IPS-18c (cell line): ENCODE data around the gene RAB11FIP2.

Experiments
- H3K4me3 ChIP-seq: 2 replicates; pipeline ENCODE4 v1.7.0; 2013; ENCODE audit warnings: low read depth, mild to moderate bottlenecking, low read length, moderate library complexity; ENCODE audit not compliant: insufficient read depth
- H3K9me3 ChIP-seq: one replicate; pipeline ENCODE4 v1.6.1; 2013; ENCODE audit warnings: mild to moderate bottlenecking, low read length, moderate library complexity; ENCODE audit not compliant: control insufficient read depth, insufficient read depth

The RAB11FIP2 gene

DNA sequence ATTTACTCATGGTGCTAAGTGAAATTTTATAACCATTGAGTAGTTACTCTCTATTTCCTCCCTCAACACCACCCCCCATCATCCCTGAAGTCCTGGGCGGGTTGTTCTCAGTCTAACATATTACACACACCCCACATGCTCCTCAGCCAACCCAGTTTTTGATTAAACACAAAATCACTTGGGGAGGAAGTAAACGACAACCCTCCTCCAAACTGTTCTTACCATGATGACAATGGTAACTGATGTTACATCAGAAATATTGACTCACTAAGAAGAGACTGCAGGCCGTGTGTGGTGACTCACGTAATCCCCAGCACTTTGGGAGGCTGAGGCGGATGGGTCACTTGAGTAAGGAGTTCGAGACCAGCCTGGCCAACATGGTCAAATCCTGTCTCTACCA, 44.2 kb downstream of the RAB11FIP2 start:
- Histone ChIP-seq H3K4me3 (no peak overlapping the region), H3K9me3 (no peaks in the 10 kb centered on the region)

DNA sequence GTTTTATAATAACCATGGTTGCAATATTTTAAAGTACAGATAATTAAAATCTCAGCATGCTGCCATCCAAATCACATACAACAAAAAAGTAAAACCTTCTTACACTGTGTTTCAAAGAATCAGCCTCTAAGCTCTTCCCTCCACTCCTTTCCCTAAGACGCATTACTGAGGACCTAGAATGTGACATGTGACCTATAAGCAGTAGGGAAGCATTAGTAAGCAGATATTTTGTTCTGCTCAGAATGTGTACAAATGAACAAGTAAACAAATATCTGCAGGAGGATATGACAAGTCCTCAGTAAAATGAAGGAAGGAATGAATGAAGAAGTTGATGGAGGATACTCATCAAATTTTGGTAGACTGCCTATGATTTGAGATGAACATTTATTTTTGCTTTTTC, 49.1 kb downstream of the RAB11FIP2 start:
- Histone ChIP-seq H3K4me3 (no peak overlapping the region), H3K9me3 (no peaks in the 10 kb centered on the region)

DNA sequence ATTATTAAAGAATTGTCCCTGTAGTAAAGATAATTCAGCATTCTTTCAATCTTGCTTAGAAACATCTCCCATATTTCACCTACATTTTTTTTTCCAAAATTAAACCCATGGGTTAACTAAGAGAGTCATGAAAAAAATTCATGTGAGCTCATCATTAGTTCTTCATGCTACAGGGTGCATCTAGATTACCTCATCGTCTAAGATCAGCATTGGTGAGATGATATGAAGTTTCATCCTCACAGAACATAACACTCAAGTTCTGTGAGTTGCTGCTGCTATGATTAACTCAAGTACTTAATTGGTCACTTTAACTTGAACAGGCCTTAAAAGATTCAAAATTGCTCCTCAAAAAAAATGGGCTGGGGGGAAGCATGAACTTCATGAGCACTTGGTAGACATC, 50.0 kb downstream of the RAB11FIP2 start:
- H3K4me3 ChIP-seq, result no peak overlapping the region
- no peaks in the 10 kb centered on the region for H3K9me3 ChIP-seq

DNA sequence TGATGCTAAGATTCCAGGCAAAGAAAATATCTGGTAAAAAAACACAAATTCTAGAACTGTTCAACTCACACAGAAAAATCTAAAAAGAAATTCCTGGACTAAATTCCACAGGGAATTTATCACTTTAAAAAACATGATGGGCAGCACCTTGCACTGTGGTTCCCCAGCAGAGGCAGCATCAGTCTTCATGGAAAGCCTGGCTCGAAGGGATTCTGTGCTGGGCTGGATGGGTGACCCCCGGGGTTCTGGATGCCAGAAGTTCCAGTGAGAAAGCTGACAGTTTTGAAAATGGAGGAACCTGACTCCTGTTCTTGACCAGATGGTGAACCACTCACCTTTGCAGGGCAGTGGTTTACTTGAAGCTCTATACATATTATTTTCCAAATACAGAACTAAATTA, 52.0 kb downstream of the RAB11FIP2 start:
- H3K4me3 ChIP-seq, result no peak overlapping the region
- H3K9me3 ChIP-seq, result no peaks in the 10 kb centered on the region

DNA sequence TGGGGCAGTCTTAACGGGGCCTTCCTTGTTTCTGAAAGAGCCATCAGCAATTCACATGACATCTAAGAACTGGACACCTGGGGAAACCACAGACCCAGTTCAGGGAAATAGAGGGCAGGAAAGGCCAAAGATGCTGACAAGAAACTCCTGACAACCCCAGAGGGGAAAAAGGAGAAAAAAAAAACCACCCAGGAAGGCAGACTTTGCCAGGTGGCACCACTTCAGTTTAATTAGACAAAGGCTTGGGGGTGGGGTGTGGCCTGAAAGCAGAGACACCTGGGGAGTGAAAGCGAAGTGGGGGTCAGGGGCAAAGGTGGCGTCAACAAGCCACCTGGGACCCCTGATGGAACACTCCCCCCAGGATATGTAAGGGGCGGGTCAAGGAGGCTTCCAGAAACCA, 53.6 kb downstream of the RAB11FIP2 start:
- no peaks in the 10 kb centered on the region for H3K9me3 ChIP-seq
- no peak overlapping the region for H3K4me3 ChIP-seq

DNA sequence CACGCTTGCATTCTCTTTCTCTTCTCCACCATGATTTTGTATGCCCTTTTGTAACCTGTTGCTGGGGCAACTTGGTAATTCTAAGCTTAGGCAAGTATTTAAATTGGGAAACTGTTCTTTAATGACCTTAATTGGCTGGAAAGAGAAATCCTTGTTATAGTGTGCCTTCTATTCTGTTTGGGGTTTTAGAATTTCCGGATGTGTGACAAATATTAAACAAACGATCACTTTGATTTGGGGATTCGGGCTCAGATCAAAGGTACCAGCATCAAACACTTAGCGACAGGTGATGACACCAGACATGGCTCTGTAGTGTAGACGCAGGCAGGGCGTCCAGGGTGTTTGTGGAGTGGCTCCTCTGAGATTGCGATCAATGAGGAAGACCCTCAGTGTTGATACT, 55.0 kb downstream of the RAB11FIP2 start:
- H3K4me3 ChIP-seq, result no peak overlapping the region
- H3K9me3 ChIP-seq, result no peaks in the 10 kb centered on the region

DNA sequence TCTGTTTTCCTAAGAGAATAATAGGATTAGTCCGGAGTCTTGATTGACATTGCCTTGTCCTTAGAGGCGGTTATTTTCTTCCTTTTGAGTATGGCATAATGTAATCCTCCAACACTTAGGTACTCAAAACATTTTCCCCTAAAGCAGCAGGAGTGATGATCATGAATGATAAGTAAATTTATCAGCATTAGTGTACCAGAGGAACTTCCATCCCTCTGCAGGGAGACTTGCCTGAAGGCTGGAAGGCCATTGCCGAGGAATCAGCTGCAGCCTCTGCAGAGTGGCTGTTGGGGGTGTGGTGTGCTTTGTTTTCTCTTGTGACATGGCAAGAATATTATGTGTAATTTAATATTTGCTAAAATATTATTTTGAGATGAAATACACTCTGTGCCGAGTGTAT, 56.8 kb downstream of the RAB11FIP2 start:
- H3K4me3 ChIP-seq, result no peak overlapping the region
- H3K9me3 ChIP-seq, result no peaks in the 10 kb centered on the region

DNA sequence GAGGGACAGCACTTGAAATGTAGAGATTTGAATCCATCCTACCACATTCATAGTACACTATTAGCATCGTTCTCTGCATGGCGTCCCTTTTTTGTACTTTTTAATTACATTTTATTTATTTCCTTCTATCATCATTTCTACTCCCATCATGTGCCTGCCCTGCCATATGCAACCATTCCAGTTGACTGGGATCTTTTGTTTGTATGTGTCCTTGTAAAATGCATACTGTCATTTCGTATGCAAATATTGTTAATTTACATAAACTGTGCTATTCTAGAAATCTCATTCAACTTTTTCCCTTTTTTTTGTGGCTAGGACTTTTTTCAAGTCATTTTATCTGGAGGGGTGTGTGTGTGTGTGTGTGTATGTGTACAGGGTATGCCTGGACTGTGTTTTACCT, 57.9 kb downstream of the RAB11FIP2 start:
- Histone ChIP-seq H3K9me3 (no peaks in the 10 kb centered on the region), H3K4me3 (no peak overlapping the region)

DNA sequence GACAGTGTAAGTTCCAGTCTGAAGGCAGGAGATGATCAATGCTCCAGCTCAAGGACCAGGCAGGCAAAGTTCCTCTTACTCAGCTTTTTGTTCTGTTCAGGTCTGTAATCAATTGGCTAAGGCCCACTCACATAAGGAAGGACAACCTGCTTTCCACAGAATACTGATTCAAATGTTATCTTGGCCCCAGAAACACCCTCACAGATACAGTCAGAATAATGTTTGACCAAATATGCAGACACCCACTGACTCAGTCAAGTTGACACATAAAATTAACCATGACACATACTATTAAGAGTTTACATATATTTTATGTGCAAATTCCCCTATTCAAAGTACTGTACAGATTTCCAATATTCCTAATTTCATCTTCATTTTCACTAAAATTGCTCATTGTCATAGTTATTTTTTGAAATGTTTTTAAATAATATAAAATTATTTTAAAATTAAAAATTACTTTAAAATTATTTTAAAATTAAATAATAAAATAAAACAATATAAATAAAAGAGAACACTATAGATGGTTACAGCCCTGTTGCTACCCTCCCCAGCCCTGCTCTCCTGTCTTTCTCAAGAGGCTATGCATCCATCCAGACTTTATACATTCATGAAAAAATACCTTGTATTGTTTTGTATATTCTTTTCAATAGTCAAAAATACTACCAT, 59.4 kb downstream of the RAB11FIP2 start:
- Histone ChIP-seq H3K4me3 (no peak overlapping the region), H3K9me3 (no peaks in the 10 kb centered on the region)

DNA sequence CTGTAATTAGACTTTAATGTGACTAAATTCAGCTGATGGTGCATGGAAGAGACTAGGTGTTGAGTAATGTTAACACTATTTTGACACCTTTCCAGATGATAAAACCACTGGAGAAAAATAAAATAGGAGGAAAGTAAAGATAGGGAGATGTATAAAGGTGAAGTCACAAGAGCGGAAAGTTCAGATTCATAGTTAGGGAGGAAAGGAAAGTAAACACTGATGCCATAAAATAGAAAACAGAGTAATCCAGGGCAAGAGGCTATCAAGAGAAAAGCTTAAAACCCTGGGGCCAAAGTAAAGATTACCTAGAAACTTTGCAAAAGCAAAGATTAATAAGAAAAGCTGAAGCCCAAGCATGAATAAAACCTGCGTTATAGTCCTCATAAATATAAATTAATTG, 62.8 kb downstream of the RAB11FIP2 start:
- Histone ChIP-seq H3K9me3 (no peaks in the 10 kb centered on the region), H3K4me3 (no peak overlapping the region)

DNA sequence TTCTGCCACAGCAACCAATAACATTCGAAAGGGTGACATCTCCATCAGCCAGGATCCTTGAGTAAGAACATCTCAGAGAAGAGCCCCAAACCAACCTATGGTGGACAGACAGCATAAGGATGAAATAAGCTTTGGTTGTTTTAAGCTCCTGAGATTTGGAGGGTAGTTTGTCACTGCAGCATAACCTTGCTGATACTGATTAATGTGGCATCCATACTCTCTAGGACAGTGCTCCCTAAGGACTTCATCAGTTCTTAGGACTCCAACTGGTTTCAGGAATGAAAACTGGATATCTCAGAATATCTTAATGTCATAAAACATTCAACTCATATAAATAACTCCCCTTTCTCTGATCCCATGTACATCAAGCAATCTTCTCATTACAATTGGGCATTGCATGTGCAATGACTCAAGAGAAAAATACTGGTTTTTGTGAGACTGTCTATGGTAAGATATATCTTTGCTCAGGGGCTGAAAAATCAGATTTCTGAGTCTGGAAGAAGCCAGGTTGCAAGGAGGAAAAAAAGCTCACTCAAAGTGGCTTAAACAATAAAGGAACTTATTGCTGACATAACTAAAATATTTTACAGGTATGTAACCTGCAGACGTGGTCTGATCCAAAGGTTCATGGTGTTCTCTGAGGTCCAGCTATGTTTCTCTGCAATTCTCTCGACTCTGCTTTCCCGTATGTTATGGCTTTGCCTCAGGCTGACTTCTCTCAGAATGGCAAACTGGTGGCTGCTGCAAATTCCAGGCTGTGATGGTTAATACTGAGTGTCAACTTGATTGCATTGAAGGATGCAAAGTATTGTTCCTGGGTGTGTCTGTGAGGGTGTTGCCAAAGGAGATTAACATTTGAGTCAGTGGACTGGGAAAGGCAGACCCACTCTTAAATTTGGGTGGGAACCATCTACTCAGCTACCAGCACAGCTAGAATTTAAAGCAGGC, 65.7 kb downstream of the RAB11FIP2 start:
- H3K9me3 ChIP-seq, result no peaks in the 10 kb centered on the region
- no peak overlapping the region for H3K4me3 ChIP-seq

DNA sequence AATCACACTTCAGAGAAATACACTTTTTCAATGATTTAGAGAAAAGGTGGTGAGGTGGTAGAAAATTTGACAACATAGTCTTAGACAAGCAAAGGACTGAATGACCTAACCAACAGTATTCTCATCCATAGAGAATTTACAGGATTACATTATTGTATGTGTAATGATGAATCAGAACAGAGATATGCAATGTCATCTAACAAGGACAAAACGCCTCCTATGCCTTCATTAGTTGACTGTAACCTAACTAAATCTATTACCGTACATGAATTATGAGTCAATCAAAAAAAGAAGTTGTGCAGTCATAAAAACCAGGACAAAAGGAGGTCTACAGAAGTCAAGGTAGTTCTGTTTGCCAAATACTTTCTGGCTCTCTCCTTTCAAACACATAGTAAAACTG, 66.5 kb downstream of the RAB11FIP2 start:
- H3K9me3 ChIP-seq, result no peaks in the 10 kb centered on the region
- no peak overlapping the region for H3K4me3 ChIP-seq

DNA sequence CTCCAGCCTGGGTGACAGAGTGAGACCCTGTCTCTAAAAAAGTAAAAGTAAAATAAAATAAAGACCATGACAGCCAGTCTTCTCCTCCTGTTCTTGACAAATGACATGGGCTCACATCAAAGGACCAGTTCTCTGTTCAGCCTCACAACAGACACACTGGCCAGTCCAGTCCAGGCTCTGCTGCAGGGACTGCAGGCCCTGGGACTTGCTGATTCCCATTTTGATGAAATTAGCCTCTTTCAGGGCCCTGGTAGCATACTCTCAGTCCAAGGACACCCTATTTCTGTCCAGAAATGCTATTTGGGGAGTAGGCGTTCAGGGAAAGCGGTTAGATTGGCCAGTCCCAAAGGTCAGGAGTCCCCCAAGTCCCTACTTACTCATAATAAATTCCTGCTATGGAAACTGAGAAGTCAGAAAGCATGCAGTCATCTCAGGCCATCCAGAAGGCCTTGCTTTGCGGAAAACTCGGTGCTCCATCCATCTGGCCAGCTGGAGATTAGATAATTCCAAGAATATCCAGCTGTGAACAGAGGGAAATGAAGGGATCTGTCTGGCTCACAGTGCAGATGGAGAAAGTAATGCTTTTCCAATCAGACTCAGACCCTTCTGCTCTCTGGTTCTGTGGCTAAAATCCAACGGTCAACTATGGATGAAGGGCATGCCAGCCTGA, 74.4 kb downstream of the RAB11FIP2 start:
- no peaks in the 10 kb centered on the region for H3K9me3 ChIP-seq

DNA sequence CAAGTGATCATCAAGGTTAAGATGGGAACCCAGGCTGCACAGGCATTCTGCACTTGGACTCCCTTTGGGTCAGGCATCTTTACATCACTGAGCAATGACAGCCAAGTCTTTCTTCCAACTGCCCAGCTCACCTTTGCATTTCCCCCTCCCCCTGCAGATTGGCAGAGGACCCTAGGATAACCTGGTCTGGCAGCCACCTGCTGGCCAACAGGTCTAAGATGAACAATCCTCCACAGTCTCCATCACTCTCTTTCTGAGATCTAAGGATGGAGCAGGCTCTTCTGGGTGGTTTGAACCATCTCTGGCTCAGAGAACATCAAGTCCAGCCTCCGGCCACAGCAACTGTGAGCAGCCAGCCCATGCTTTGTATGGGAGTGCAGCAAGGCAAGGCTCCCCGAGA, 75.8 kb downstream of the RAB11FIP2 start:
- Histone ChIP-seq H3K4me3 (no peak overlapping the region), H3K9me3 (no peaks in the 10 kb centered on the region)

More for the DNA sequence above, 74.4 kb downstream of the RAB11FIP2 start:
- no peak overlapping the region for H3K4me3 ChIP-seq

DNA sequence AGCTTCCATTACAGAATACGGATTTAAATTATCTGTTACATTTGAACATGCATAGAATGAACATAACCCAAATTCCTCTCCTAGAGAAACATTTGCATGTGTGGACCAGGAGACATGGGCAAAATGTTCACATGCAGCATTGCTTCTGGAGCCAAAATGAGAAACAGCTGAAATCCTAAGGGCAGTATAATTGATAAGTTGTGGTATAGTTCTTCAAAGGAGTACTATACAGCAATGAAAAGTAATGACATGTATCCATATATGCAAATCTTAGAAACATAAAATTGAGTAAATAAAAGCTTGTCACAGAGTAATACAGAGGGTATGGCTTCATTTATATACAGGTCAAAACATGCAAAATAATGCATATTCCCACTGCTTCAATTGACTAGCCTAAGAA, 77.1 kb downstream of the RAB11FIP2 start:
- Histone ChIP-seq H3K9me3 (no peaks in the 10 kb centered on the region), H3K4me3 (no peak overlapping the region)

DNA sequence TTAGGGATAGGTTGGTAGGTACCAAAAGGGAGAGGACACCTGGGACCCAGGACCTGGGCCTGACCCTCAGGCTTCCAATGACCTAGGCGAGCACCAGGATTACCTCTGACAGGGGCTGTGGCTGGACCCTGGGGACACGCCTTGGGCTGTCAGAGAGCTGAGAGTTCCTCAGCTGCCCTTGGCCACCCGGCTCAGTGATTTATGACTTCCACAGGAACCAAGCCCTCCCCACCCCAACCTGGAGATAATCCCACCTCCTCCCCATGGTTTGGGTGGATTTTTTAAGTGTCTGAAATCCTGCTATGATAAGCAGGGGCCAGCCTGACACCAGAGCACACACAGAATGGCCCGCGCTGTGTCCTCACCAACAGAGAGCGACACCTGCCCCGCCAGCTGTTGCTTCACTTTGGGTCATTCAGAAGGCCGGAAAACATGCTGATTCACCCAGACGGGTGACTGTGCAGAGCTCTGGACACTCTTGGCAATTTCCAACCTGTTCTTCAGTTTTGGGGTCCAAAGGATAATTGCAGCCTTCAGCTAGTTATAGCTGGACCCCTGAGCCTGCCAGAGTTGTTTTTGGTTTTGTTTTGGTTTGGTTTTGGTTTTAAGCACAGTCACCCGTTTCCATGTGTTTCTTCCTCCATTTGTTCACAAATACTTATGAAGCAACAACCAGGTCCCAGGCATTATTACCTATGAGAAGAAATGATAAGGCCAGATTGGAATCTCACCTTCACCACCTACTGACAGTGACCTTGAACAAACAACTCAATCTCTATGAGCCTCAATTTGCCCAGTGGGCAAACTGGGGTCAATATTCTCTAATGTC, 78.2 kb downstream of the RAB11FIP2 start:
- H3K9me3 ChIP-seq, result no peaks in the 10 kb centered on the region
- H3K4me3 ChIP-seq, result no peak overlapping the region

DNA sequence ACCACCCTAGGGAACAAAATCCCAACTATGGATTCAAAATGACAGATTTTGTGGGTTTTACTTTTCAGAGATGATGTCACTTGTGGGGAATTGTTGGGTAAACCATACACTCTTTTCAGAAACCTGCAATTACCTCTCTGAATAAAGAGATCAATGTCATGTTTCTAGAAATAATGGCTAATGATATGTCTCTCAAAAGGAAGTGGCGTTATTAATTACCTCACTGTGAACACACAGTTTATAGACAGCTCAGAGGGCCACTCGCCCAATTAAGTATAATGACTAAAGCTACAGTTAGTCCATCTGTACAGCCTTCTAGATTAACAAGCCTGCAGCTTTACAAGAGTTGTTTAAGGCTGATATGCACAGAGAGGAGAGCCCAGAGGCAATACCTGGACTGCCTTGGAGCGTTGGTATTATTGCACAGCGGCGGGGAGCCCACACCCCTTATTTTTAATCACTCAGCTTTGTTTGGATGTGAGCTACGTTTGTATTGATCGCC, 79.5 kb downstream of the RAB11FIP2 start:
- H3K9me3 ChIP-seq, result no peaks in the 10 kb centered on the region

More for the DNA sequence above, 79.5 kb downstream of the RAB11FIP2 start:
- H3K4me3 ChIP-seq, result no peak overlapping the region
